ENCODE results near the gene D2HGDH. TPM values are rescaled to one million over a fixed set of nuclear protein-coding genes. Genes with fewer than 3 reads are reported as not detected.

The D2HGDH gene
- total and polyA plus RNA-seq, 2 of the 13 experiments (the other 11 are each of a cell fraction or from before 2014, with no cell fraction given): 19.2 to 20.3 TPM

GRCh38 chr2:241774419-241775222 lies 40.2 kb downstream of the D2HGDH start (continued):
- no peak for TF ChIP-seq ZNF597 (CRISPR knock-in tag; IDR thresholded peaks at IDR 0.05)
- TF ChIP-seq HNRNPUL1 (IDR thresholded peaks at IDR 0.05; ENCODE audit: low read depth, low read length): no peak
- no peak for TF ChIP-seq ZSCAN9 (CRISPR knock-in tag; IDR thresholded peaks at IDR 0.05; ENCODE audit: borderline replicate concordance)
- no peak for TF ChIP-seq ISL2 (CRISPR knock-in tag; IDR thresholded peaks at IDR 0.05)
- TF ChIP-seq KLF11 (CRISPR knock-in tag; IDR thresholded peaks at IDR 0.05): no peak
- TF ChIP-seq MEIS1 (CRISPR knock-in tag; IDR thresholded peaks at IDR 0.05; ENCODE audit: borderline replicate concordance): no peak
- TF ChIP-seq RERE (CRISPR knock-in tag; IDR thresholded peaks at IDR 0.05; ENCODE audit: low read depth): no peak
- peak; percentile 24; the same call in 1 of the 2 replicates for TF ChIP-seq ZBTB8A (CRISPR knock-in tag; IDR thresholded peaks at IDR 0.05; ENCODE audit: borderline replicate concordance, low read depth)
- TF ChIP-seq ZNF468 (CRISPR knock-in tag; IDR thresholded peaks at IDR 0.05): no peak
- TF ChIP-seq KDM5B (CRISPR knock-in tag; IDR thresholded peaks at IDR 0.05; ENCODE audit: borderline replicate concordance): no peak; the same call in 1 of the 2 replicates
- TF ChIP-seq DR1 (CRISPR knock-in tag; IDR thresholded peaks at IDR 0.05): peak; percentile 51; the same call in 1 of the 2 replicates
- TF ChIP-seq KDM1A (CRISPR knock-in tag; IDR thresholded peaks at IDR 0.05): no peak
- TF ChIP-seq NR2C2 (CRISPR knock-in tag; IDR thresholded peaks at IDR 0.05; ENCODE audit: borderline replicate concordance): no peak
- no peak for TF ChIP-seq ZNF260 (CRISPR knock-in tag; IDR thresholded peaks at IDR 0.05; ENCODE audit: borderline replicate concordance, low read depth)
- no peak for TF ChIP-seq NR3C1 (CRISPR knock-in tag; IDR thresholded peaks at IDR 0.05)
- no peak for TF ChIP-seq MBD4 (IDR thresholded peaks at IDR 0.05; ENCODE audit: borderline replicate concordance, low read length)
- TF ChIP-seq ZSCAN12 (CRISPR knock-in tag; IDR thresholded peaks at IDR 0.05): no peak
- no peak for TF ChIP-seq ZNF160 (CRISPR knock-in tag; IDR thresholded peaks at IDR 0.05)
- TF ChIP-seq ZNF33B (CRISPR knock-in tag; IDR thresholded peaks at IDR 0.05): no peak; the same call in 1 of the 2 replicates
- TF ChIP-seq CREB1 (IDR thresholded peaks at IDR 0.05): no peak
- no peak for TF ChIP-seq CREB1 (CRISPR knock-in tag; IDR thresholded peaks at IDR 0.05)
- TF ChIP-seq ETV6 (CRISPR knock-in tag; conservative IDR thresholded peaks at IDR 0.05): no peak
- no peak for TF ChIP-seq MEF2D (CRISPR knock-in tag; IDR thresholded peaks at IDR 0.05)
- TF ChIP-seq ZNF143 (CRISPR knock-in tag; IDR thresholded peaks at IDR 0.05): 0 out of 2 replicates have a peak, but pooled peaks have one; percentile 26
- TF ChIP-seq ZFP36L2 (CRISPR knock-in tag; IDR thresholded peaks at IDR 0.05): no peak
- no peak for TF ChIP-seq HOXA9 (CRISPR knock-in tag; IDR thresholded peaks at IDR 0.05; ENCODE audit: borderline replicate concordance)

All from HepG2 (cell line).